ENCODE results near the gene INS. TPM values are rescaled to one million over a fixed set of nuclear protein-coding genes. Genes with fewer than 3 reads are reported as not detected.

INS gene
- total and polyA plus RNA-seq, 2 of the 8 experiments (the other 6 are each of a cell fraction or from before 2014, with no cell fraction given): not detected

DNA sequence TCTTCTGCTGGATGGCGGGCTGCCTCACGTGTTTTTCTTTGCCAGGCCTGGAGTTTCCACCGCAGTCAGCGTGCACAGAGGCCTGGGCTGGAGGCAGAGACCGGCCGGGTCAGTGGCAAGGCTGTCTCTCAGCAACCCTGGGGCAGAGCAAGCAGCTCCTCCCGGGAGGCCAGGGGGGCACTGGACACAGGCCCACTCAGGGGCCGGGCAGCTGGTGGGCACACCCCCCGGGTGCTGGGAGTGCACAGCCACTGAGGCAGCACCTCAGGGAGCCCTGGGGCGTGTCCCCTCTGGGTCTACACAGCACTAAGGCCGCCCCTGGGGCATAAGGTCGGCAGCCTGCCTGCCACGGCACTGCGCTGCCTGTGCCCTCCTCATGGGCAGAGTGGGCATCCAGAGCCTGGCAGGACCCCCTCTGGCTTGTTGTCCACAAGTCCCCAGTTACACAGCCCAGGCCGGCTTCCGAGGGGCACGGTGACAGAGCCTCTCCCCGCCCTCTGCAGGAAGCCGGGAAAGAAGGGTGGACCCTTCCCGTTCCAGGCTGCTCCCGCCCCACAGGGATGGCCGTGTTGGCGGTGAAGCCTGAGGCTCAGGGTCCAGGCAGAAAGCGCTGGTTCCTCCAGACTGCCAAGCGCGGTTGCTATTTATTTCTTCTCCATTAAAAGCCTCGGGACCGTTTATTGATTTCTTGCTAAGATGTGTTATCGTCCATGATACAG, 29.1 kb upstream of the INS start (continued):
- TF ChIP-seq CEBPB (IDR thresholded peaks at IDR 0.05; ENCODE audit: low read depth, low read length) (no peak), POLR2AphosphoS5 (IDR thresholded peaks at IDR 0.05; ENCODE audit: low read depth, low read length) (no peak), TEAD4 (IDR thresholded peaks at IDR 0.05; ENCODE audit: low read depth, low read length) (no peak)
- TF ChIP-seq, protein P1, sequence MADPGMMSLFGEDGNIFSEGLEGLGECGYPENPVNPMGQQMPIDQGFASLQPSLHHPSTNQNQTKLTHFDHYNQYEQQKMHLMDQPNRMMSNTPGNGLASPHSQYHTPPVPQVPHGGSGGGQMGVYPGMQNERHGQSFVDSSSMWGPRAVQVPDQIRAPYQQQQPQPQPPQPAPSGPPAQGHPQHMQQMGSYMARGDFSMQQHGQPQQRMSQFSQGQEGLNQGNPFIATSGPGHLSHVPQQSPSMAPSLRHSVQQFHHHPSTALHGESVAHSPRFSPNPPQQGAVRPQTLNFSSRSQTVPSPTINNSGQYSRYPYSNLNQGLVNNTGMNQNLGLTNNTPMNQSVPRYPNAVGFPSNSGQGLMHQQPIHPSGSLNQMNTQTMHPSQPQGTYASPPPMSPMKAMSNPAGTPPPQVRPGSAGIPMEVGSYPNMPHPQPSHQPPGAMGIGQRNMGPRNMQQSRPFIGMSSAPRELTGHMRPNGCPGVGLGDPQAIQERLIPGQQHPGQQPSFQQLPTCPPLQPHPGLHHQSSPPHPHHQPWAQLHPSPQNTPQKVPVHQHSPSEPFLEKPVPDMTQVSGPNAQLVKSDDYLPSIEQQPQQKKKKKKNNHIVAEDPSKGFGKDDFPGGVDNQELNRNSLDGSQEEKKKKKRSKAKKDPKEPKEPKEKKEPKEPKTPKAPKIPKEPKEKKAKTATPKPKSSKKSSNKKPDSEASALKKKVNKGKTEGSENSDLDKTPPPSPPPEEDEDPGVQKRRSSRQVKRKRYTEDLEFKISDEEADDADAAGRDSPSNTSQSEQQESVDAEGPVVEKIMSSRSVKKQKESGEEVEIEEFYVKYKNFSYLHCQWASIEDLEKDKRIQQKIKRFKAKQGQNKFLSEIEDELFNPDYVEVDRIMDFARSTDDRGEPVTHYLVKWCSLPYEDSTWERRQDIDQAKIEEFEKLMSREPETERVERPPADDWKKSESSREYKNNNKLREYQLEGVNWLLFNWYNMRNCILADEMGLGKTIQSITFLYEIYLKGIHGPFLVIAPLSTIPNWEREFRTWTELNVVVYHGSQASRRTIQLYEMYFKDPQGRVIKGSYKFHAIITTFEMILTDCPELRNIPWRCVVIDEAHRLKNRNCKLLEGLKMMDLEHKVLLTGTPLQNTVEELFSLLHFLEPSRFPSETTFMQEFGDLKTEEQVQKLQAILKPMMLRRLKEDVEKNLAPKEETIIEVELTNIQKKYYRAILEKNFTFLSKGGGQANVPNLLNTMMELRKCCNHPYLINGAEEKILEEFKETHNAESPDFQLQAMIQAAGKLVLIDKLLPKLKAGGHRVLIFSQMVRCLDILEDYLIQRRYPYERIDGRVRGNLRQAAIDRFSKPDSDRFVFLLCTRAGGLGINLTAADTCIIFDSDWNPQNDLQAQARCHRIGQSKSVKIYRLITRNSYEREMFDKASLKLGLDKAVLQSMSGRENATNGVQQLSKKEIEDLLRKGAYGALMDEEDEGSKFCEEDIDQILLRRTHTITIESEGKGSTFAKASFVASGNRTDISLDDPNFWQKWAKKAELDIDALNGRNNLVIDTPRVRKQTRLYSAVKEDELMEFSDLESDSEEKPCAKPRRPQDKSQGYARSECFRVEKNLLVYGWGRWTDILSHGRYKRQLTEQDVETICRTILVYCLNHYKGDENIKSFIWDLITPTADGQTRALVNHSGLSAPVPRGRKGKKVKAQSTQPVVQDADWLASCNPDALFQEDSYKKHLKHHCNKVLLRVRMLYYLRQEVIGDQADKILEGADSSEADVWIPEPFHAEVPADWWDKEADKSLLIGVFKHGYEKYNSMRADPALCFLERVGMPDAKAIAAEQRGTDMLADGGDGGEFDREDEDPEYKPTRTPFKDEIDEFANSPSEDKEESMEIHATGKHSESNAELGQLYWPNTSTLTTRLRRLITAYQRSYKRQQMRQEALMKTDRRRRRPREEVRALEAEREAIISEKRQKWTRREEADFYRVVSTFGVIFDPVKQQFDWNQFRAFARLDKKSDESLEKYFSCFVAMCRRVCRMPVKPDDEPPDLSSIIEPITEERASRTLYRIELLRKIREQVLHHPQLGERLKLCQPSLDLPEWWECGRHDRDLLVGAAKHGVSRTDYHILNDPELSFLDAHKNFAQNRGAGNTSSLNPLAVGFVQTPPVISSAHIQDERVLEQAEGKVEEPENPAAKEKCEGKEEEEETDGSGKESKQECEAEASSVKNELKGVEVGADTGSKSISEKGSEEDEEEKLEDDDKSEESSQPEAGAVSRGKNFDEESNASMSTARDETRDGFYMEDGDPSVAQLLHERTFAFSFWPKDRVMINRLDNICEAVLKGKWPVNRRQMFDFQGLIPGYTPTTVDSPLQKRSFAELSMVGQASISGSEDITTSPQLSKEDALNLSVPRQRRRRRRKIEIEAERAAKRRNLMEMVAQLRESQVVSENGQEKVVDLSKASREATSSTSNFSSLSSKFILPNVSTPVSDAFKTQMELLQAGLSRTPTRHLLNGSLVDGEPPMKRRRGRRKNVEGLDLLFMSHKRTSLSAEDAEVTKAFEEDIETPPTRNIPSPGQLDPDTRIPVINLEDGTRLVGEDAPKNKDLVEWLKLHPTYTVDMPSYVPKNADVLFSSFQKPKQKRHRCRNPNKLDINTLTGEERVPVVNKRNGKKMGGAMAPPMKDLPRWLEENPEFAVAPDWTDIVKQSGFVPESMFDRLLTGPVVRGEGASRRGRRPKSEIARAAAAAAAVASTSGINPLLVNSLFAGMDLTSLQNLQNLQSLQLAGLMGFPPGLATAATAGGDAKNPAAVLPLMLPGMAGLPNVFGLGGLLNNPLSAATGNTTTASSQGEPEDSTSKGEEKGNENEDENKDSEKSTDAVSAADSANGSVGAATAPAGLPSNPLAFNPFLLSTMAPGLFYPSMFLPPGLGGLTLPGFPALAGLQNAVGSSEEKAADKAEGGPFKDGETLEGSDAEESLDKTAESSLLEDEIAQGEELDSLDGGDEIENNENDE (IDR thresholded peaks at IDR 0.05; ENCODE audit: insufficient replicate concordance, low read length): no peak

Measured in H1 (cell line).